Measurements from ENCODE around the gene TGM3.

TGM3 gene

GRCh38 chr20:2296524-2297356 lies 939 bp downstream of the TGM3 start:
- Histone ChIP-seq H3K27ac (replicated peaks) (no peak overlapping the region), H3K4me3 (replicated peaks; ENCODE audit: insufficient read depth, low read length) (no peak overlapping the region), H3K27me3 (ENCODE audit: insufficient read depth, poor library complexity, severe bottlenecking) (no peaks in the 10 kb centered on the region)
- DNase-seq (ENCODE audit: low read depth in 1 of 2, low spot score in 1 of 2): no peak
- TF ChIP-seq GABPA (IDR thresholded peaks at IDR 0.05; ENCODE audit: low read depth): no peak
- TF ChIP-seq, protein P1, sequence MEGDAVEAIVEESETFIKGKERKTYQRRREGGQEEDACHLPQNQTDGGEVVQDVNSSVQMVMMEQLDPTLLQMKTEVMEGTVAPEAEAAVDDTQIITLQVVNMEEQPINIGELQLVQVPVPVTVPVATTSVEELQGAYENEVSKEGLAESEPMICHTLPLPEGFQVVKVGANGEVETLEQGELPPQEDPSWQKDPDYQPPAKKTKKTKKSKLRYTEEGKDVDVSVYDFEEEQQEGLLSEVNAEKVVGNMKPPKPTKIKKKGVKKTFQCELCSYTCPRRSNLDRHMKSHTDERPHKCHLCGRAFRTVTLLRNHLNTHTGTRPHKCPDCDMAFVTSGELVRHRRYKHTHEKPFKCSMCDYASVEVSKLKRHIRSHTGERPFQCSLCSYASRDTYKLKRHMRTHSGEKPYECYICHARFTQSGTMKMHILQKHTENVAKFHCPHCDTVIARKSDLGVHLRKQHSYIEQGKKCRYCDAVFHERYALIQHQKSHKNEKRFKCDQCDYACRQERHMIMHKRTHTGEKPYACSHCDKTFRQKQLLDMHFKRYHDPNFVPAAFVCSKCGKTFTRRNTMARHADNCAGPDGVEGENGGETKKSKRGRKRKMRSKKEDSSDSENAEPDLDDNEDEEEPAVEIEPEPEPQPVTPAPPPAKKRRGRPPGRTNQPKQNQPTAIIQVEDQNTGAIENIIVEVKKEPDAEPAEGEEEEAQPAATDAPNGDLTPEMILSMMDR (IDR thresholded peaks at IDR 0.05; ENCODE audit: insufficient read depth, low read length): no peak
- TF ChIP-seq, protein P2, sequence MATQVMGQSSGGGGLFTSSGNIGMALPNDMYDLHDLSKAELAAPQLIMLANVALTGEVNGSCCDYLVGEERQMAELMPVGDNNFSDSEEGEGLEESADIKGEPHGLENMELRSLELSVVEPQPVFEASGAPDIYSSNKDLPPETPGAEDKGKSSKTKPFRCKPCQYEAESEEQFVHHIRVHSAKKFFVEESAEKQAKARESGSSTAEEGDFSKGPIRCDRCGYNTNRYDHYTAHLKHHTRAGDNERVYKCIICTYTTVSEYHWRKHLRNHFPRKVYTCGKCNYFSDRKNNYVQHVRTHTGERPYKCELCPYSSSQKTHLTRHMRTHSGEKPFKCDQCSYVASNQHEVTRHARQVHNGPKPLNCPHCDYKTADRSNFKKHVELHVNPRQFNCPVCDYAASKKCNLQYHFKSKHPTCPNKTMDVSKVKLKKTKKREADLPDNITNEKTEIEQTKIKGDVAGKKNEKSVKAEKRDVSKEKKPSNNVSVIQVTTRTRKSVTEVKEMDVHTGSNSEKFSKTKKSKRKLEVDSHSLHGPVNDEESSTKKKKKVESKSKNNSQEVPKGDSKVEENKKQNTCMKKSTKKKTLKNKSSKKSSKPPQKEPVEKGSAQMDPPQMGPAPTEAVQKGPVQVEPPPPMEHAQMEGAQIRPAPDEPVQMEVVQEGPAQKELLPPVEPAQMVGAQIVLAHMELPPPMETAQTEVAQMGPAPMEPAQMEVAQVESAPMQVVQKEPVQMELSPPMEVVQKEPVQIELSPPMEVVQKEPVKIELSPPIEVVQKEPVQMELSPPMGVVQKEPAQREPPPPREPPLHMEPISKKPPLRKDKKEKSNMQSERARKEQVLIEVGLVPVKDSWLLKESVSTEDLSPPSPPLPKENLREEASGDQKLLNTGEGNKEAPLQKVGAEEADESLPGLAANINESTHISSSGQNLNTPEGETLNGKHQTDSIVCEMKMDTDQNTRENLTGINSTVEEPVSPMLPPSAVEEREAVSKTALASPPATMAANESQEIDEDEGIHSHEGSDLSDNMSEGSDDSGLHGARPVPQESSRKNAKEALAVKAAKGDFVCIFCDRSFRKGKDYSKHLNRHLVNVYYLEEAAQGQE (IDR thresholded peaks at IDR 0.05; ENCODE audit: insufficient replicate concordance, low read depth): no peak
- no peak for TF ChIP-seq POLR2AphosphoS5 (IDR thresholded peaks at IDR 0.05; ENCODE audit: low read depth)
- no peak for TF ChIP-seq SPI1 (IDR thresholded peaks at IDR 0.05; ENCODE audit: borderline replicate concordance, low read depth)

DNA sequence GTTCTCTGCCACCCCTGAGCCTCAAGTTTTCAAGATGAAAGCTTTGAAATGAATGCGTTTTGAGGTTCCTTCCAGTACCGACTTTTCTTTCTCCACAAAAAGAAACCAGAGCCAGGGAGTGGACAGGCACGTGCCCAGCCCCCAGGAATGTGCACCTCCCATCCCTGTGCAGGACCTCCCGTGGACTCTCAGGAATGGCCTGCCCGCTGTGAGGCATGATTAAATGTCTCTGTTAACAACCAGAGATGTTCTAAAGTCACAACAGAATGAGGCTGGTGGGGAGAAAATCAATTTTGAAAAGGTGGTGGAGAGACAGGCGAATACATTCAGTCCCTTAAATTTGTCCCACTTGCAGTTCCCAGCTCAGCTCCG lies 1.5 kb downstream of the TGM3 start:
- DNase-seq (ENCODE audit: low read depth in 1 of 2, low spot score in 1 of 2): no peak

DNA sequence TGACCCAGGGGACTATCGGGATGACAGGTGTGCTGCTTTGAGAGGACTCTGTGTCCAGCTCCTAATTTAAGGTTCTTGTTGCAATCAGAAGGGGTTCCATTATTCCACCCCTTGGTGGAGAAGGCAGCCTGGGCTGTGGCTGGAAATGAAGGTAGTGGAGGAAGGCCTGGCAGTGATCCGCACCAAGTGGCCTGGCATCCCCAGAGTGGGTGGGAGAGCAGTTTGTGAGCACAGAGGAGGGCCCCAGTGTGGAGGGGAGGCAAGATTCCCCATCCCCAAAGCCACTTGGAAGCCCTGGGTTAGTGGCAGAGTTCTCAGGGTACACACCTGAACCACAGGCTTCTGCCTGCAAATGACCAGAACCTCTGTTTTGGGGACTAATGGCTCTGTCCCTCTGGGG lies 2.3 kb downstream of the TGM3 start:
- Histone ChIP-seq H3K27ac (replicated peaks) (no peak overlapping the region), H3K27me3 (ENCODE audit: insufficient read depth, poor library complexity, severe bottlenecking) (no peaks in the 10 kb centered on the region), H3K4me3 (replicated peaks; ENCODE audit: insufficient read depth, low read length) (no peak overlapping the region)
- DNase-seq (ENCODE audit: low read depth in 1 of 2, low spot score in 1 of 2): no peak
- TF ChIP-seq GABPA (IDR thresholded peaks at IDR 0.05; ENCODE audit: low read depth) (no peak), SPI1 (IDR thresholded peaks at IDR 0.05; ENCODE audit: borderline replicate concordance, low read depth) (no peak), POLR2AphosphoS5 (IDR thresholded peaks at IDR 0.05; ENCODE audit: low read depth) (no peak)
- TF ChIP-seq, protein P2 (IDR thresholded peaks at IDR 0.05; ENCODE audit: insufficient replicate concordance, low read depth): no peak
- TF ChIP-seq, protein P1 (IDR thresholded peaks at IDR 0.05; ENCODE audit: insufficient read depth, low read length): no peak

More for the DNA sequence above, 1.5 kb downstream of the TGM3 start:
- no peak overlapping the region for H3K27ac ChIP-seq (replicated peaks)
- H3K4me3 ChIP-seq (replicated peaks; ENCODE audit: insufficient read depth, low read length): no peak overlapping the region
- no peak for TF ChIP-seq GABPA (IDR thresholded peaks at IDR 0.05; ENCODE audit: low read depth)
- no peak for TF ChIP-seq SPI1 (IDR thresholded peaks at IDR 0.05; ENCODE audit: borderline replicate concordance, low read depth)
- TF ChIP-seq, protein P2 (IDR thresholded peaks at IDR 0.05; ENCODE audit: insufficient replicate concordance, low read depth): no peak
- TF ChIP-seq POLR2AphosphoS5 (IDR thresholded peaks at IDR 0.05; ENCODE audit: low read depth): no peak
- TF ChIP-seq, protein P1 (IDR thresholded peaks at IDR 0.05; ENCODE audit: insufficient read depth, low read length): no peak
- H3K27me3 ChIP-seq (ENCODE audit: insufficient read depth, poor library complexity, severe bottlenecking): no peaks in the 10 kb centered on the region
